ENCODE measurements around the gene DR1.

DNA sequence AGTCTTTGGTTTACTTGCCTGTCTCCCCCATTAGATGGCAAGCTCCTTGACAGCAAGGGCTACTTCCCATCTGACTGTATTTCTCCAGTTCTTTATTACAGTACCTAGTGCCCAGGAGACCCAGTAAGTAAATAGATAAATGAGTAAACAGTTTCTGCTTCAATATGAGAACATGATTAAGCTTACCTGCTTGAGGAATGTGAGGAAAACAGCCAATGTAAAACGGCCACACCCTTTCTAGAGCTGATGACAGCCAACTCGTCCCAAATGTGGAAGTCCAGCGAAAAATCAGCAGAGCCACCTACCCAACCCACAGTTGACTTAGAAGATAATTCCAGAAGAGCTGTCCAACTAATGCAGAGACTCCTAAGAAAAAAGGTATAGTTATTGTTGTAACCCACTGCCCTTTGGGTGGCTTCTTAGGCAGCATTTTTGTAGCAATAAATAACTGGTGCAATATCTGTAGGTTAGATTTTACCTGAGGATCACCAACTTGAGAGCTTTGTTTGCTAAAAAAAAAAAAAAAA is 6.5 kb upstream of the DR1 start:
- TF ChIP-seq, protein P1, sequence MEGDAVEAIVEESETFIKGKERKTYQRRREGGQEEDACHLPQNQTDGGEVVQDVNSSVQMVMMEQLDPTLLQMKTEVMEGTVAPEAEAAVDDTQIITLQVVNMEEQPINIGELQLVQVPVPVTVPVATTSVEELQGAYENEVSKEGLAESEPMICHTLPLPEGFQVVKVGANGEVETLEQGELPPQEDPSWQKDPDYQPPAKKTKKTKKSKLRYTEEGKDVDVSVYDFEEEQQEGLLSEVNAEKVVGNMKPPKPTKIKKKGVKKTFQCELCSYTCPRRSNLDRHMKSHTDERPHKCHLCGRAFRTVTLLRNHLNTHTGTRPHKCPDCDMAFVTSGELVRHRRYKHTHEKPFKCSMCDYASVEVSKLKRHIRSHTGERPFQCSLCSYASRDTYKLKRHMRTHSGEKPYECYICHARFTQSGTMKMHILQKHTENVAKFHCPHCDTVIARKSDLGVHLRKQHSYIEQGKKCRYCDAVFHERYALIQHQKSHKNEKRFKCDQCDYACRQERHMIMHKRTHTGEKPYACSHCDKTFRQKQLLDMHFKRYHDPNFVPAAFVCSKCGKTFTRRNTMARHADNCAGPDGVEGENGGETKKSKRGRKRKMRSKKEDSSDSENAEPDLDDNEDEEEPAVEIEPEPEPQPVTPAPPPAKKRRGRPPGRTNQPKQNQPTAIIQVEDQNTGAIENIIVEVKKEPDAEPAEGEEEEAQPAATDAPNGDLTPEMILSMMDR (IDR thresholded peaks at IDR 0.05; ENCODE audit: low read depth, low read length): no peak
- TF ChIP-seq POLR2A (IDR thresholded peaks at IDR 0.05; ENCODE audit: extremely low read depth, insufficient read length) (no peak), MAX (IDR thresholded peaks at IDR 0.05; ENCODE audit: low read depth, low read length) (no peak)
